Panc1 (cell line): ENCODE data around the gene SGF29. TPM values are rescaled to one million over a fixed set of nuclear protein-coding genes. Genes with fewer than 3 reads are reported as not detected.
"Not testable (repeated sequence)": the region's sequence is repeated elsewhere in the genome, so short reads cannot be mapped to it uniquely, and the experiment has no call there.

Experiments
- ATAC-seq: fragments of 200-7000 bp; cut with Tn5 transposase; 2 replicates; pipeline ENCODE4 v1.9.1; 2020; ENCODE audit warnings: mild to moderate bottlenecking, moderate library complexity
- BruUV-seq: library from RNA; stranded (reverse); fragments of 400-500 nt; replicated peaks from 2 replicates; lab custom pipeline; 2021; lab: Mats Ljungman, UMichigan
- CTCF ChIA-PET: fragments of 300-600 bp; sonication (Branson Sonifier 250); formaldehyde crosslinking; loops from one replicate; lab custom pipeline; 2022; ENCODE audit warnings: antibody characterized with exemption; lab: Charles Lee
- POLR2A ChIA-PET: fragments of 300-600 bp; sonication (Branson Sonifier 250); formaldehyde crosslinking; loops from one replicate; lab custom pipeline; 2022; ENCODE audit warnings: antibody characterized with exemption; lab: Charles Lee
- DNase-seq: peaks from one replicate; pipeline ENCODE4 v3.0.0-alpha.2; 2010; ENCODE audit warnings: low read depth, low spot score
- H3K27ac ChIP-seq: 2 replicates; pipeline ENCODE4 v1.5.1; 2011; ENCODE audit warnings: mild to moderate bottlenecking, low read length, inconsistent platforms
- H3K27me3 ChIP-seq: fragments of 200-500 bp; sonication (Bioruptor generic); 2 replicates; pipeline ENCODE4 v1.6.0; 2014; ENCODE audit warnings: low read length, inconsistent platforms; ENCODE audit not compliant: control insufficient read depth, insufficient read depth
- H3K36me3 ChIP-seq: fragments of 200-500 bp; sonication (Bioruptor generic); 2 replicates; pipeline ENCODE4 v1.5.1; 2014; ENCODE audit warnings: inconsistent platforms, mild to moderate bottlenecking, low read length, moderate library complexity; ENCODE audit not compliant: control insufficient read depth, insufficient read depth
- H3K4me1 ChIP-seq: 2 replicates; pipeline ENCODE4 v1.5.1; 2011; ENCODE audit warnings: inconsistent platforms, mild to moderate bottlenecking, low read length, moderate library complexity; ENCODE audit not compliant: control insufficient read depth, insufficient read depth
- H3K4me3 ChIP-seq, 2 experiments: 2 replicates each; pipeline ENCODE4 v1.5.1; 2011 to 2012; ENCODE audit warnings: low read depth in 2 of 2, low read length in 2 of 2, mild to moderate bottlenecking in 2 of 2, inconsistent platforms in 1 of 2, moderate library complexity in 1 of 2
- H3K9me3 ChIP-seq: fragments of 200-500 bp; sonication (Bioruptor generic); 2 replicates; pipeline ENCODE4 v1.5.1; 2014; ENCODE audit warnings: low read depth, mild to moderate bottlenecking, inconsistent platforms, low read length, moderate library complexity; ENCODE audit not compliant: control insufficient read depth, insufficient read depth
- POLR2AphosphoS5 ChIP-seq: IDR thresholded peaks from 2 replicates; pipeline ENCODE4 v1.6.1; 2012; ENCODE audit warnings: mild to moderate bottlenecking, low read depth, low read length, moderate library complexity
- SIN3A ChIP-seq: IDR thresholded peaks from 2 replicates; pipeline ENCODE4 v1.6.1; 2012; ENCODE audit warnings: low read depth, mild to moderate bottlenecking, low read length, moderate library complexity, borderline replicate concordance; ENCODE audit not compliant: insufficient read depth
- TCF7L2 ChIP-seq: IDR thresholded peaks from 2 replicates; pipeline ENCODE4 v1.6.1; 2011; ENCODE audit warnings: mild to moderate bottlenecking, low read depth, low read length, inconsistent platforms
- in situ Hi-C: cut with HindIII; loops from 2 replicates; pipeline ENCODE4 v1.10.0; 2016; ENCODE audit warnings: low sequenced_read_pairs, low pct_unique_long_range_greater_than_20kb
- intact Hi-C: fragments of 100-400 bp; cut with micrococcal nuclease; formaldehyde crosslinking; loops from one replicate; pipeline ENCODE4 v1.10.0; 2022; ENCODE audit not compliant: unreplicated experiment
- total RNA-seq: library from RNA; stranded (reverse); gene quantifications from one replicate; pipeline ENCODE4 v1.2.1, GENCODE V29; 2021; ENCODE audit not compliant: unreplicated experiment
- TF ChIP-seq, protein P1 (sequence below), 2 experiments: IDR thresholded peaks; 2 replicates each; pipeline ENCODE4 v1.6.1; 2011 to 2012; ENCODE audit warnings: low read depth in 2 of 2, control low read depth in 1 of 2, low read length in 1 of 2, mild to moderate bottlenecking in 1 of 2, moderate library complexity in 1 of 2; ENCODE audit not compliant: insufficient read depth in 1 of 2
- TF ChIP-seq, protein P2 (sequence below): fragments of 450-650 bp; IDR thresholded peaks from 2 replicates; pipeline ENCODE4 v1.5.1; 2017; ENCODE audit warnings: mild to moderate bottlenecking

Gene SGF29
- total RNA-seq, 1 experiment from 2014 or later, result 29.5 TPM

- H3K27me3 ChIP-seq, result no peaks in the 10 kb centered on the region
- ATAC-seq, result no peak
- no peaks in the 10 kb centered on the region for H3K36me3 ChIP-seq
- no peak overlapping the region for H3K4me3 ChIP-seq
- POLR2A ChIA-PET, result interaction anchor here (0.6 kb wide), 1 partner anchor 86 kb away, joined by 4 read pairs; no protein-coding TSS in a partner anchor
- CTCF ChIA-PET, result no interaction called here
- TF ChIP-seq TCF7L2, result no peak
- no peak for TF ChIP-seq POLR2AphosphoS5
- TF ChIP-seq SIN3A, result no peak
- TF ChIP-seq, protein P1, sequence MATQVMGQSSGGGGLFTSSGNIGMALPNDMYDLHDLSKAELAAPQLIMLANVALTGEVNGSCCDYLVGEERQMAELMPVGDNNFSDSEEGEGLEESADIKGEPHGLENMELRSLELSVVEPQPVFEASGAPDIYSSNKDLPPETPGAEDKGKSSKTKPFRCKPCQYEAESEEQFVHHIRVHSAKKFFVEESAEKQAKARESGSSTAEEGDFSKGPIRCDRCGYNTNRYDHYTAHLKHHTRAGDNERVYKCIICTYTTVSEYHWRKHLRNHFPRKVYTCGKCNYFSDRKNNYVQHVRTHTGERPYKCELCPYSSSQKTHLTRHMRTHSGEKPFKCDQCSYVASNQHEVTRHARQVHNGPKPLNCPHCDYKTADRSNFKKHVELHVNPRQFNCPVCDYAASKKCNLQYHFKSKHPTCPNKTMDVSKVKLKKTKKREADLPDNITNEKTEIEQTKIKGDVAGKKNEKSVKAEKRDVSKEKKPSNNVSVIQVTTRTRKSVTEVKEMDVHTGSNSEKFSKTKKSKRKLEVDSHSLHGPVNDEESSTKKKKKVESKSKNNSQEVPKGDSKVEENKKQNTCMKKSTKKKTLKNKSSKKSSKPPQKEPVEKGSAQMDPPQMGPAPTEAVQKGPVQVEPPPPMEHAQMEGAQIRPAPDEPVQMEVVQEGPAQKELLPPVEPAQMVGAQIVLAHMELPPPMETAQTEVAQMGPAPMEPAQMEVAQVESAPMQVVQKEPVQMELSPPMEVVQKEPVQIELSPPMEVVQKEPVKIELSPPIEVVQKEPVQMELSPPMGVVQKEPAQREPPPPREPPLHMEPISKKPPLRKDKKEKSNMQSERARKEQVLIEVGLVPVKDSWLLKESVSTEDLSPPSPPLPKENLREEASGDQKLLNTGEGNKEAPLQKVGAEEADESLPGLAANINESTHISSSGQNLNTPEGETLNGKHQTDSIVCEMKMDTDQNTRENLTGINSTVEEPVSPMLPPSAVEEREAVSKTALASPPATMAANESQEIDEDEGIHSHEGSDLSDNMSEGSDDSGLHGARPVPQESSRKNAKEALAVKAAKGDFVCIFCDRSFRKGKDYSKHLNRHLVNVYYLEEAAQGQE (IDR thresholded peaks at IDR 0.05; ENCODE audit: insufficient read depth in 1 of 2, low read depth in 2 of 2, low read length in 1 of 2), result no peak
- TF ChIP-seq, protein P2, sequence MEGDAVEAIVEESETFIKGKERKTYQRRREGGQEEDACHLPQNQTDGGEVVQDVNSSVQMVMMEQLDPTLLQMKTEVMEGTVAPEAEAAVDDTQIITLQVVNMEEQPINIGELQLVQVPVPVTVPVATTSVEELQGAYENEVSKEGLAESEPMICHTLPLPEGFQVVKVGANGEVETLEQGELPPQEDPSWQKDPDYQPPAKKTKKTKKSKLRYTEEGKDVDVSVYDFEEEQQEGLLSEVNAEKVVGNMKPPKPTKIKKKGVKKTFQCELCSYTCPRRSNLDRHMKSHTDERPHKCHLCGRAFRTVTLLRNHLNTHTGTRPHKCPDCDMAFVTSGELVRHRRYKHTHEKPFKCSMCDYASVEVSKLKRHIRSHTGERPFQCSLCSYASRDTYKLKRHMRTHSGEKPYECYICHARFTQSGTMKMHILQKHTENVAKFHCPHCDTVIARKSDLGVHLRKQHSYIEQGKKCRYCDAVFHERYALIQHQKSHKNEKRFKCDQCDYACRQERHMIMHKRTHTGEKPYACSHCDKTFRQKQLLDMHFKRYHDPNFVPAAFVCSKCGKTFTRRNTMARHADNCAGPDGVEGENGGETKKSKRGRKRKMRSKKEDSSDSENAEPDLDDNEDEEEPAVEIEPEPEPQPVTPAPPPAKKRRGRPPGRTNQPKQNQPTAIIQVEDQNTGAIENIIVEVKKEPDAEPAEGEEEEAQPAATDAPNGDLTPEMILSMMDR, result no peak
- BruUV-seq, result no TSS peak
- no peak overlapping the region for H3K27ac ChIP-seq
- no peaks in the 10 kb centered on the region for H3K9me3 ChIP-seq
- H3K4me1 ChIP-seq, result no peaks in the 10 kb centered on the region; the same call in 1 of the 2 replicates
- intact Hi-C loops, result no loop called here
- no peak for DNase-seq
- in situ Hi-C loops, result no loop called here
These were observed 64.2 kb downstream of the SGF29 start for GRCh38 chr16:28617874-28618273.

DNA sequence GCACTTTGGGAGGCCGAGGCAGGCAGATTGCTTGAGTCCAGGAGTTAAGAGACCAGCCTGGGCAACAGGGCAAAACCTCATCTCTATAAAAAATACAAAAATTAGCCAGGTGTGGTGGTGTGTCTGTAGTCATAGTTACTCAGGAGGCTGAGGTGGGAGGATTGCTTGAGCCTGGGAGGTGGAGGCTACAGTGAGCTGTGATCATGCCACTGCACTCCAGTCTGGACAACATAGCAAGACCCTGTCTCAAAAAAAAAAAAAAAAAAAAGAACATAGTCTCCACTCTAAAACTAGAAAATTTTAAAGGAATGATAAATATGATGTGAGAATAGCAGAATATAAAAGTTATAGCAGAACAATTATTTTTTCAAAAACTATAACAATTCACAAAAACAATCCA is 66.6 kb downstream of the SGF29 start:
- H3K36me3 ChIP-seq, in situ Hi-C loops, H3K27ac ChIP-seq, H3K9me3 ChIP-seq, BruUV-seq, H3K27me3 ChIP-seq, ATAC-seq, CTCF ChIA-PET, DNase-seq, H3K4me1 ChIP-seq, intact Hi-C loops, H3K4me3 ChIP-seq: not testable (repeated sequence)
- POLR2A ChIA-PET, result interaction anchor here (0.7 kb wide), 1 partner anchor 11 kb away, joined by 6 read pairs; no protein-coding TSS in a partner anchor

DNA sequence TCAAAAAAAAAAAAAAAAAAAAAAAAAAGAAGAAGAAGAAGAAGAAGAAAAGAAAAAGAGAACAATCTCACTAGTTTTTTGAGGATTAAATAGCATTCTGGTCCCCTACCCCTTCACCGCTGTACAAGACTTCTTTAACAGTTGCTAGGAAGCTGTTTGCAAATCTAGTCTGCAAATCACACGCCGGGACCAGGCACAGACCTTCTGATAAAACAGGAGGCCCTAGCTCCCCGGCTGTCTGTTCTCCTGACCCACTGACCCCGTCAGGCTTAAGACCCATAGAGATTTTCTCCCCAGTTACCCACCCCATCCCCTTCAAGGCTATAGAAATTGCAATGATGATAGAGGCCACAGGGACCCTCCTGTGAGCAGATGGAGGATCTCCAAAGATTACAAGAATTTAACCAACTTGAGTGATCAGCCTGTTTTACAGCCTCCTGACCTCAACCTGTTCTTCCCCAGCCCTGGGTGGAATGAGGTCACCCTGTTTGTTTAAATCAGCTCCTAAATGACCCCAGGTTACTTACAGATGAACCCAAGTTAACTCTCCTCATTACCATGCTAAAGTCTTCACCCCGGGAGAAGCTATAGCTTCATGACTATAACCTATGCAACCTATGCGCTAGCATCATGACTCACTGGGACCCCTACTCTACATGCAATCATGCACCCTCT is 67.9 kb downstream of the SGF29 start:
- POLR2A ChIA-PET, result interaction anchor here (0.6 kb wide), 1 partner anchor 132 kb away, joined by 10 read pairs; no protein-coding TSS in a partner anchor
- ATAC-seq, result no peak

DNA sequence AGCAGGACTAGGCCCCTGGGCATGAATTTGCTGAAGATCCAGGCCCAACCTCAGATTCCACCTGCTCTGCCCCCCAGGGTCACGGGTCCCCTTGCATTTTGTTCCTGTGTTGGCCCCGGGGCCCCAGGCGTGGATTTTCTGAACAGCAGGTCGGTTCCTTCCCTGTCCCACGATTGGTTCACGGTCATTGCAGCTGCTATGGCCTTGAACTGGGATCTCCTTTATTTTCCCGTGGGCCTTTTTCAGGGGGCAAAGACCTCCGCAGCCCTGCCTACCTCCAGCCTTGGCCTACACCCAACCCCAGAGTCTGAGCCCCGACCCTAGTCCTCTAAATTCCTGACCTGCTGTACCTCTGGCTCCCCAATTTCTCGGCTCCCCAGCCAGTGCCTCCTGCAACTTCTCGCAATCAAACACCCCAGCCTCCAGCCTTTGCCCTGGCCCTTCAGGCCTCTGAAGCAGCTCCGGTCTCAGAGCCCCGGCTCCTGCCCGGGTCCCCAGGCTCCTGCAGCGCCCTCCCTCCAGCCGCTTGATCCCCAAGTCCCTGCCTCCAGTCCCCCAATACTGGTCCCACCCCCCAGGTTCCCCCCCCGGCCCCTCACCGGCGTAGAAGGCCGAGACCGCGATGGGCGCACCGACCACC is 68.9 kb downstream of the SGF29 start:
- intact Hi-C loops, H3K27me3 ChIP-seq, H3K4me1 ChIP-seq, DNase-seq, in situ Hi-C loops, H3K27ac ChIP-seq, H3K36me3 ChIP-seq, CTCF ChIA-PET, H3K9me3 ChIP-seq, BruUV-seq, POLR2A ChIA-PET: not testable (repeated sequence)
- ATAC-seq, result peak; percentile 52; the same call in 1 of the 2 replicates
- peak overlapping the region in 1 of 2 experiments; percentile 33; a peak in 3 of 4 replicates for H3K4me3 ChIP-seq

More for the DNA sequence above, 67.9 kb downstream of the SGF29 start:
- intact Hi-C loops (no loop called here), in situ Hi-C loops (no loop called here)
- CTCF ChIA-PET, result interaction anchor here (0.7 kb wide), 1 partner anchor 399 kb away, joined by 8 read pairs; no protein-coding TSS in a partner anchor
- Histone ChIP-seq H3K4me1 (no peaks in the 10 kb centered on the region; the same call in 1 of the 2 replicates), H3K27me3 (no peaks in the 10 kb centered on the region), H3K9me3 (no peaks in the 10 kb centered on the region), H3K36me3 (no peaks in the 10 kb centered on the region), H3K27ac (no peak overlapping the region), H3K4me3 (no peak overlapping the region)
- no peak for TF ChIP-seq POLR2AphosphoS5
- DNase-seq, result no peak
- no TSS peak for BruUV-seq
